Hematopoietic multipotent progenitor cell treated with erythropoietin and hydrocortisone succinate and interleukin-3 and kit ligand, for 6 days (in vitro differentiated cells): ENCODE measurements around the gene MGP.

Source experiments
- DNase-seq: peaks from one replicate; pipeline ENCODE4 v3.0.0-alpha.2; 2015

Gene MGP

GRCh38 chr12:14885718-14886221, at the start of gene MGP:
Gene MGP, minus strand, starts transcription at chr12:14885854. Its CDS starts 63 bp downstream, at chr12:14885791.
- peak; percentile 23 for DNase-seq

GRCh38 chr12:14935031-14935430, 49.4 kb upstream of the MGP start:
- DNase-seq = no peak

- no peak for DNase-seq
These were observed 48.9 kb upstream of the MGP start for GRCh38 chr12:14934511-14934910.

GRCh38 chr12:14931791-14932560, 46.3 kb upstream of the MGP start:
- DNase-seq = no peak

GRCh38 chr12:14931359-14931758, 45.7 kb upstream of the MGP start:
- DNase-seq = no peak

- DNase-seq = no peak
These were observed 44.6 kb upstream of the MGP start for GRCh38 chr12:14930299-14930698.

- DNase-seq = no peak
These were observed 43.3 kb upstream of the MGP start for GRCh38 chr12:14928931-14929330.

- no peak for DNase-seq
These were observed 41.6 kb upstream of the MGP start for GRCh38 chr12:14927267-14927666.

GRCh38 chr12:14924541-14924940, 38.9 kb upstream of the MGP start:
- DNase-seq = no peak

GRCh38 chr12:14923944-14924343, 38.3 kb upstream of the MGP start:
- DNase-seq = no peak

- no peak for DNase-seq
These were observed 35.6 kb upstream of the MGP start for GRCh38 chr12:14921218-14921617.

- DNase-seq = peak; percentile 44
These were observed 34.9 kb upstream of the MGP start for GRCh38 chr12:14920475-14921126.

GRCh38 chr12:14919455-14919854, 33.8 kb upstream of the MGP start:
- DNase-seq = no peak

- DNase-seq = no peak
These were observed 30.1 kb upstream of the MGP start for GRCh38 chr12:14915736-14916135.

- DNase-seq = no peak
These were observed 27.7 kb upstream of the MGP start for GRCh38 chr12:14913381-14913781.

- DNase-seq = no peak
These were observed 25.5 kb upstream of the MGP start for GRCh38 chr12:14911131-14911530.

- no peak for DNase-seq
These were observed 24.6 kb upstream of the MGP start for GRCh38 chr12:14910090-14910915.

GRCh38 chr12:14907953-14908352, 22.3 kb upstream of the MGP start:
- no peak for DNase-seq

GRCh38 chr12:14906114-14906513, 20.5 kb upstream of the MGP start:
- DNase-seq = no peak

GRCh38 chr12:14905269-14906004, 19.8 kb upstream of the MGP start:
- DNase-seq = no peak

GRCh38 chr12:14904854-14905253, 19.2 kb upstream of the MGP start:
- DNase-seq = no peak

- DNase-seq = no peak
These were observed 17.9 kb upstream of the MGP start for GRCh38 chr12:14903386-14904098.
